CD4-positive, alpha-beta T cell treated with Interleukin-12 subunit alpha and Interleukin-12 subunit beta, for 1 hour (primary cell): Measurements from ENCODE around the gene MAP7.
"Not testable (repeated sequence)": the region's sequence is repeated elsewhere in the genome, so short reads cannot be mapped to it uniquely, and the experiment has no call there.

Experiments used
- DNase-seq: peaks from one replicate; pipeline ENCODE4 v3.0.0-alpha.2; 2020

The MAP7 gene

GRCh38 chr6:136501514-136501913 is 48.7 kb downstream of the MAP7 start:
- DNase-seq: no peak

- no peak for DNase-seq
These were observed 49.1 kb downstream of the MAP7 start for GRCh38 chr6:136501096-136501495.

GRCh38 chr6:136500414-136500813 is 49.8 kb downstream of the MAP7 start:
- DNase-seq: no peak

- DNase-seq: no peak
These were observed 50.9 kb downstream of the MAP7 start for GRCh38 chr6:136499370-136499769.

GRCh38 chr6:136496449-136496848 is 53.8 kb downstream of the MAP7 start:
- not testable (repeated sequence) for DNase-seq

GRCh38 chr6:136494710-136495109 is 55.5 kb downstream of the MAP7 start:
- no peak for DNase-seq

GRCh38 chr6:136494059-136494458 is 56.2 kb downstream of the MAP7 start:
- DNase-seq: no peak

- no peak for DNase-seq
These were observed 57.8 kb downstream of the MAP7 start for GRCh38 chr6:136492409-136492808.

GRCh38 chr6:136491754-136492153 is 58.5 kb downstream of the MAP7 start:
- DNase-seq: no peak

- DNase-seq: no peak
These were observed 59.0 kb downstream of the MAP7 start for GRCh38 chr6:136491251-136491650.

- DNase-seq: not testable (repeated sequence)
These were observed 60.6 kb downstream of the MAP7 start for GRCh38 chr6:136489689-136490033.

- no peak for DNase-seq
These were observed 62.3 kb downstream of the MAP7 start for GRCh38 chr6:136487759-136488425.

GRCh38 chr6:136486357-136486756 is 63.9 kb downstream of the MAP7 start:
- no peak for DNase-seq

GRCh38 chr6:136483906-136484305 is 66.3 kb downstream of the MAP7 start:
- DNase-seq: no peak

- not testable (repeated sequence) for DNase-seq
These were observed 67.2 kb downstream of the MAP7 start for GRCh38 chr6:136483005-136483404.

- no peak for DNase-seq
These were observed 72.7 kb downstream of the MAP7 start for GRCh38 chr6:136477548-136477947.

GRCh38 chr6:136475686-136476085 is 74.5 kb downstream of the MAP7 start:
- DNase-seq: no peak

GRCh38 chr6:136474241-136474640 is 76.0 kb downstream of the MAP7 start:
- DNase-seq: no peak

GRCh38 chr6:136471922-136472321 is 78.3 kb downstream of the MAP7 start:
- DNase-seq: no peak

- DNase-seq: no peak
These were observed 78.8 kb downstream of the MAP7 start for GRCh38 chr6:136471372-136471771.

- DNase-seq: no peak
These were observed 80.2 kb downstream of the MAP7 start for GRCh38 chr6:136470044-136470443.

- DNase-seq: no peak
These were observed 81.1 kb downstream of the MAP7 start for GRCh38 chr6:136469154-136469553.

GRCh38 chr6:136468711-136469110 is 81.5 kb downstream of the MAP7 start:
- DNase-seq: no peak

- DNase-seq: no peak
These were observed 83.0 kb downstream of the MAP7 start for GRCh38 chr6:136467186-136467585.

GRCh38 chr6:136466777-136467176 is 83.4 kb downstream of the MAP7 start:
- no peak for DNase-seq
